Lower lobe of right lung (tissue), 2 donors: ENCODE results near the gene MCOLN1. TPM values are rescaled to one million over a fixed set of nuclear protein-coding genes. Genes with fewer than 3 reads are reported as not detected.

Source experiments
- ATAC-seq, 2 donors: fragments of 200-7000 bp; cut with Tn5 transposase; one replicate each; pipeline ENCODE4 v1.9.1; 2020 to 2022; ENCODE audit warnings: mild to moderate bottlenecking in 2 of 2, moderate library complexity in 2 of 2
- DNase-seq: peaks from one replicate; pipeline ENCODE4 v3.0.0-alpha.2; 2020
- H3K27ac ChIP-seq: fragments of 200-600 bp; one replicate; pipeline ENCODE4 v1.8.0; 2022
- H3K27me3 ChIP-seq: fragments of 200-600 bp; one replicate; pipeline ENCODE4 v1.8.0; 2022; ENCODE audit warnings: low read depth
- H3K36me3 ChIP-seq: fragments of 200-600 bp; one replicate; pipeline ENCODE4 v1.8.0; 2022; ENCODE audit warnings: mild to moderate bottlenecking
- H3K4me1 ChIP-seq: fragments of 200-600 bp; one replicate; pipeline ENCODE4 v1.8.0; 2022
- H3K4me3 ChIP-seq: fragments of 200-600 bp; one replicate; pipeline ENCODE4 v1.8.0; 2022; ENCODE audit warnings: mild to moderate bottlenecking
- H3K9me3 ChIP-seq: fragments of 200-600 bp; one replicate; pipeline ENCODE4 v1.8.0; 2022
- intact Hi-C: fragments of 100-400 bp; cut with DNase I; formaldehyde crosslinking; loops from one replicate; pipeline ENCODE4 v1.11.0; 2022
- total RNA-seq: library from RNA; stranded (reverse); fragmentation: NEBNext Ultra II Directional; extraction: Animal tissue kit (Norgen Biotek cat#: 25700); gene quantifications from one replicate; pipeline ENCODE4 v1.2.1, GENCODE V29; 2021
- TF ChIP-seq, protein P1 (sequence below): fragments of 200-600 bp; IDR thresholded peaks from one replicate; pipeline ENCODE4 v1.8.0; 2022; ENCODE audit warnings: antibody characterized with exemption, mild to moderate bottlenecking
- donor health status: DM: no; HTN: yes; CAD: no; lungs with severe emphysema.

The MCOLN1 gene
- total RNA-seq, 1 donor from 2014 or later: 79.0 TPM

GRCh38 chr19:7509625-7510024, 12.8 kb upstream of the MCOLN1 start:
- DNase-seq (no peak), ATAC-seq (no peak)
- Histone ChIP-seq H3K27me3 (peaks cover 7% of the 10 kb centered on the region), H3K4me3 (no peak overlapping the region), H3K4me1 (peaks cover 14% of the 10 kb centered on the region), H3K9me3 (no peaks in the 10 kb centered on the region), H3K36me3 (no peaks in the 10 kb centered on the region), H3K27ac (no peak overlapping the region)
- intact Hi-C loops: no loop called here
- TF ChIP-seq, protein P1, sequence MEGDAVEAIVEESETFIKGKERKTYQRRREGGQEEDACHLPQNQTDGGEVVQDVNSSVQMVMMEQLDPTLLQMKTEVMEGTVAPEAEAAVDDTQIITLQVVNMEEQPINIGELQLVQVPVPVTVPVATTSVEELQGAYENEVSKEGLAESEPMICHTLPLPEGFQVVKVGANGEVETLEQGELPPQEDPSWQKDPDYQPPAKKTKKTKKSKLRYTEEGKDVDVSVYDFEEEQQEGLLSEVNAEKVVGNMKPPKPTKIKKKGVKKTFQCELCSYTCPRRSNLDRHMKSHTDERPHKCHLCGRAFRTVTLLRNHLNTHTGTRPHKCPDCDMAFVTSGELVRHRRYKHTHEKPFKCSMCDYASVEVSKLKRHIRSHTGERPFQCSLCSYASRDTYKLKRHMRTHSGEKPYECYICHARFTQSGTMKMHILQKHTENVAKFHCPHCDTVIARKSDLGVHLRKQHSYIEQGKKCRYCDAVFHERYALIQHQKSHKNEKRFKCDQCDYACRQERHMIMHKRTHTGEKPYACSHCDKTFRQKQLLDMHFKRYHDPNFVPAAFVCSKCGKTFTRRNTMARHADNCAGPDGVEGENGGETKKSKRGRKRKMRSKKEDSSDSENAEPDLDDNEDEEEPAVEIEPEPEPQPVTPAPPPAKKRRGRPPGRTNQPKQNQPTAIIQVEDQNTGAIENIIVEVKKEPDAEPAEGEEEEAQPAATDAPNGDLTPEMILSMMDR: no peak

DNA sequence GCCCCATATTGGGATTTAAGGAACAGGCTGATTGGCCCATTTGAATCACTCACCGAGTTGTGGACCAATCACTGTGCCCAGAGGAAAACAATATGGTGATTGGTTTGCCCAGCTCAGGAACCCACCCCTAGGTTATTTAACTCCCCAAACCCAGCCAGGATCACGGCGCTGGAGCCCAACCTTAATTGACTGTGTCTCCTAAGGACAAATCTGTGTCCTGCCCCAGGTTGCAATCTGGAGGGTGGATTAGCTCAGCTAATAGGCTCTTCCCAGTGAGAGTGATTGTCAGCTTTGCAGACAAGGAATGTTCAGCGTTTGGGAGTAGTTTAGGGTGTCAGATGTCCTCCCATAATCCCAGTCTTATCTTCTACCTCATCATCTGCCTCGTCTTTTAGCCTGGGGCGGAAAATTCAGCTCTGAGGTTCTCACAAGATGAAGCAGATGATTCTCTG, 10.0 kb upstream of the MCOLN1 start:
- Histone ChIP-seq H3K9me3 (no peaks in the 10 kb centered on the region), H3K36me3 (no peaks in the 10 kb centered on the region), H3K27ac (no peak overlapping the region), H3K4me1 (peaks cover 17% of the 10 kb centered on the region), H3K27me3 (no peaks in the 10 kb centered on the region), H3K4me3 (no peak overlapping the region)
- DNase-seq: no peak
- ATAC-seq: no peak
- intact Hi-C loops: no loop called here
- TF ChIP-seq, protein P1: no peak

DNA sequence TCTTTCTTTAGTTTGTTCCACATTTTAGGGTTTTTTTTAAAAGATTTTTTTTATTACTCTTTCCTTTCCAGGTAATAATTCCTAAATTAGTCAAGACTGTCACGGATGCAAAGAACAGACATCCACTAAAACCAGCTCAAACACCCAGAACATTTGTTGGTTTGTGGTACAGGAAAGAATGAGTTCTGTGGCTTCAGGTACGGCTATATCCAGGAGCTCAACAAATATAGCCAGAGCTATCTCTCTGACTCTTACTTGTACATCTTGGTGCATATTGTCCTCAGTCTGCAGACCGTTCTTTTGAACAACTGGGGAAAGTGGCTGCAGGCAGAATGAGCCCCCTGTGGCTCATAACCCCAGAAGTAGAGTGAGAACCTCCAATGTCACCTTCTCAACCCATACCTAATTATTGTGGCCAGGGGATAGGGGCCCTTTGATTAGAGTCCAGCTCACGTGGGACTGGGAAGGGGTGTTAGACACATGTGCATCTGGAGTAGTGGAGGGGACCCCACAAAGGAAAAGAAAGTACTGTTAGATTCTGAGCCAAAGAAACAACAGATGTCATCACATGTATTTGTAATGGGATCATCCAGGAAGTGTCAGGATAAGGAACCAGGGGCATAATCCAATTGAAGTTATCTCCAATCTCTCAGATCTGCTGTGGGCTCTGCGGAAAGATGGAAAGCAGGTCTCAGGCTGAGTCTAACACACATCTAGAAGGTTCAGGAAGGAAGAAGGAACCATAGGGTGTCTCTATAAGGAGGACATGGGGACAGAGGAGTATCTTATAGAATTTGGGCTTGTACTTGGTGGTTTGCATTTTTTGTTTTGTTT, 8.4 kb upstream of the MCOLN1 start:
- peaks cover 19% of the 10 kb centered on the region for H3K4me1 ChIP-seq
- ATAC-seq (no peak), DNase-seq (no peak)
- peak overlapping the region; percentile 85 for H3K27ac ChIP-seq
- H3K27me3 ChIP-seq: no peaks in the 10 kb centered on the region
- H3K4me3 ChIP-seq: no peak overlapping the region
- TF ChIP-seq, protein P1: no peak
- no peaks in the 10 kb centered on the region for H3K36me3 ChIP-seq
- intact Hi-C loops: no loop called here
- no peaks in the 10 kb centered on the region for H3K9me3 ChIP-seq

DNA sequence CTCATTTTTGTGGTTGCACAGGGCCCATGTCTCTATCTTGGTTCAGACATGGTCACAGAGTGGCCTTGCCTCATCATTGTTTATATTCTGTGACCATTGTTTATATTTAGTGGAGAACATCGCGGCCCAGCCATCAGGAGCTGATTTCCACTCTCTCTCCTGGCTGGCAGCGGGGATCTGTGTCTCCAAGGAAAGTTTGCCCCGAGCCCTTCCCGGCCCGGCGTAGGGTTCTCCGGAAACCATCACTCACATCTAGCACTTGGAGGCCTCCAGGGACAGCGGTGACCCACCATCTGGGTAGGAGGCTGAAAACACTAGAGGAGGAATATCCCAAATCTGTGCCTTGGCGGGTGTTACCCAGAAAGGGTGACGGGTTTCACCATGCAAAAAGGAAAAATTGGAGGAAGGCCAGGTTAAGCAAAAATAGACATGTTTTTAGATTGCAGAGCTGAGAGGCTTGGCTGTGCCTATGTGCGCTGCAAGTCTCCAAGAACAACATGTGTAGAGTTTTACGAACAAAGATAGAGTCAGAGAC, 7.2 kb upstream of the MCOLN1 start:
- H3K27ac ChIP-seq: peak overlapping the region; percentile 85
- H3K36me3 ChIP-seq: peaks cover 7% of the 10 kb centered on the region
- TF ChIP-seq, protein P1: no peak
- no peaks in the 10 kb centered on the region for H3K9me3 ChIP-seq
- H3K4me1 ChIP-seq: peaks cover 19% of the 10 kb centered on the region
- intact Hi-C loops: no loop called here
- no peak for DNase-seq
- H3K27me3 ChIP-seq: no peaks in the 10 kb centered on the region
- H3K4me3 ChIP-seq: peak overlapping the region; percentile 48
- ATAC-seq: peak; percentile 37 to 40

- Histone ChIP-seq H3K9me3 (no peaks in the 10 kb centered on the region), H3K27me3 (no peaks in the 10 kb centered on the region), H3K4me3 (peak within 1 kb of the TSS; percentile 75), H3K36me3 (peaks cover 8% of the 10 kb centered on the region), H3K4me1 (peaks cover 19% of the 10 kb centered on the region), H3K27ac (peak within 1 kb of the TSS; percentile 86)
- ATAC-seq (peak; percentile 87 to 91), DNase-seq (peak; percentile 85)
- intact Hi-C loops: no loop called here
- TF ChIP-seq, protein P1: no peak
Measured at GRCh38 chr19:7515645-7516151, 6.7 kb upstream of the MCOLN1 start, which contains the start of gene ZNF358. Gene ZNF358 (plus strand): TSS chr19:7516103. CDS start chr19:7519243, 3,140 bp downstream.
